ENCODE results near the gene PCP4L1.

Gene PCP4L1

DNA sequence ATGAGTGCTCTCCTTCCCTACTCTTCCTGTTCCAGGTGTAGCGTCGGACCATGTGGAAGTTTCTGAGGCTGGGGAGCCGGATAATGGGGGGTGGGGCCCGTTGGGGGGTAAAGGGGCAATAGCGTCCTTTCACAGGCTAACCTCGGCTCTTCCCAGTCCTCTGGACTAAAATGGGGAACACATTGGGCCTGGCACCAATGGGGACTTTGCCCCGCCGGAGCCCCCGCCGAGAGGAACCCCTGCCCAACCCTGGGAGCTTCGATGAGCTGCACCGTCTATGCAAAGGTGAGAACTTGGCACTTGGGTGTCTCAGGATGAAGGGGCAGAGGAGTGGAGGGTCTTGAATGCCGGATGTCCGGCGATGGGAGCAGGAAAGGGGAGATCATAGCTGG lies 32.2 kb upstream of the PCP4L1 start:
- Histone ChIP-seq H3K9ac (ENCODE audit: low read length) (peak overlapping the region; percentile 93), H2AK5ac (ENCODE audit: low read length, severe bottlenecking) (no peak overlapping the region), H3K4me1 (ENCODE audit: control insufficient read depth, insufficient read depth, low read depth, low read length) (peaks cover 15% of the 10 kb centered on the region), H3K18ac (ENCODE audit: low read depth in 1 of 2, low read length in 2 of 2) (peak overlapping the region; percentile 52 to 58), H3K4me3 (ENCODE audit: insufficient read depth in 1 of 2, low read depth in 1 of 2, low read length in 2 of 2) (peak overlapping the region; percentile 69 to 91), H3K23ac (ENCODE audit: low read length in 2 of 2) (no peak overlapping the region), H3K4me2 (ENCODE audit: low read length, poor library complexity, severe bottlenecking) (peak overlapping the region; percentile 87), H3K9me3 (ENCODE audit: control insufficient read depth, low read length) (no peaks in the 10 kb centered on the region), H2BK15ac (ENCODE audit: low read depth, poor library complexity, severe bottlenecking) (peak overlapping the region; percentile 49), H4K8ac (ENCODE audit: low read length) (peak overlapping the region; percentile 81), H3K36me3 (ENCODE audit: control insufficient read depth in 1 of 2, insufficient read depth in 2 of 2, low read depth in 1 of 2, low read length in 2 of 2) (peaks cover 26 to 35% of the 10 kb centered on the region in 2 experiments), H2BK12ac (ENCODE audit: low read length in 2 of 2) (no peak overlapping the region), H3K79me1 (replicated peaks; ENCODE audit: low read length, poor library complexity, severe bottlenecking) (peaks cover 14% of the 10 kb centered on the region), H2BK5ac (ENCODE audit: low read depth, low read length, poor library complexity, severe bottlenecking) (no peak overlapping the region), H3K27me3 (ENCODE audit: control insufficient read depth in 1 of 2, insufficient read depth in 1 of 2, low read length in 2 of 2) (peaks cover 0 to 6% of the 10 kb centered on the region in 2 experiments), H3K27ac (ENCODE audit: low read length, poor library complexity, severe bottlenecking) (no peak overlapping the region), H2BK120ac (ENCODE audit: low read depth, low read length) (no peak overlapping the region), H3K14ac (ENCODE audit: low read length in 2 of 2) (peak overlapping the region in 1 of 2 experiments; percentile 62), H3K4ac (ENCODE audit: low read depth in 1 of 2, low read length in 2 of 2) (peak overlapping the region in 1 of 2 experiments; percentile 90), H4K91ac (ENCODE audit: low read length) (peak overlapping the region; percentile 81), H2AFZ (ENCODE audit: low read depth, low read length) (peak overlapping the region; percentile 79)
- no peak for DNase-seq
- 18% methylated on average over 15 of the region's 15 CpGs for WGBS

DNA sequence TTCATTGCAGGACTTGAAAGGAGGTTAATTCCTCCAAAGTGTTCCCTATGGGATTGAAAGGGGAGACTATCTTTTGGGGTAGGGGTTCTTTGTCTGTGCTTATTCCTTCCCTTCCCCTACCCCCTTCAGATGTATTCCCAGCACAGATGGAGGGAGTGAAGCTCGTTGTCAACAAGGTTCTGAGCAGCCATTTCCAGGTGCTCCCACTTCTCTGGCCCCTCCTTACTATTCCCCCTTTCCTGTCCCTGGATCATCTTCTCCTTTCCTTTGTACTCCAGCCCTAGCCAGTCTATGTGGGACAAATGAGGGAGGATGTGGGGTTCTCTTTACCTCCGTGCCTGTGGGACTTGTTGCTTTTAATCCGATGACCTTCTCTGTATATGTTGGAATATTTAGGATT lies 31.8 kb upstream of the PCP4L1 start:
- no peak overlapping the region for H2BK12ac ChIP-seq (ENCODE audit: low read length in 2 of 2)
- H2BK5ac ChIP-seq (ENCODE audit: low read depth, low read length, poor library complexity, severe bottlenecking): no peak overlapping the region
- no peak overlapping the region for H3K23ac ChIP-seq (ENCODE audit: low read length in 2 of 2)
- WGBS: 72% methylated on average over 3 of the region's 3 CpGs
- no peak overlapping the region for H2BK120ac ChIP-seq (ENCODE audit: low read depth, low read length)
- H3K4me1 ChIP-seq (ENCODE audit: control insufficient read depth, insufficient read depth, low read depth, low read length): peaks cover 15% of the 10 kb centered on the region
- H3K27me3 ChIP-seq (ENCODE audit: control insufficient read depth in 1 of 2, insufficient read depth in 1 of 2, low read length in 2 of 2): peaks cover 0 to 6% of the 10 kb centered on the region in 2 experiments
- no peak overlapping the region for H3K18ac ChIP-seq (ENCODE audit: low read depth in 1 of 2, low read length in 2 of 2)
- H4K8ac ChIP-seq (ENCODE audit: low read length): peak overlapping the region; percentile 27
- H2AFZ ChIP-seq (ENCODE audit: low read depth, low read length): no peak overlapping the region
- peaks cover 14% of the 10 kb centered on the region for H3K79me1 ChIP-seq (replicated peaks; ENCODE audit: low read length, poor library complexity, severe bottlenecking)
- no peaks in the 10 kb centered on the region for H3K9me3 ChIP-seq (ENCODE audit: control insufficient read depth, low read length)
- H3K9ac ChIP-seq (ENCODE audit: low read length): peak overlapping the region; percentile 93
- peak overlapping the region in 1 of 2 experiments; percentile 91 for H3K4me3 ChIP-seq (ENCODE audit: insufficient read depth in 1 of 2, low read depth in 1 of 2, low read length in 2 of 2)
- H2AK5ac ChIP-seq (ENCODE audit: low read length, severe bottlenecking): no peak overlapping the region
- no peak overlapping the region for H2BK15ac ChIP-seq (ENCODE audit: low read depth, poor library complexity, severe bottlenecking)
- peak overlapping the region; percentile 37 for H4K91ac ChIP-seq (ENCODE audit: low read length)
- peaks cover 26 to 35% of the 10 kb centered on the region in 2 experiments for H3K36me3 ChIP-seq (ENCODE audit: control insufficient read depth in 1 of 2, insufficient read depth in 2 of 2, low read depth in 1 of 2, low read length in 2 of 2)
- H3K4ac ChIP-seq (ENCODE audit: low read depth in 1 of 2, low read length in 2 of 2): no peak overlapping the region
- H3K4me2 ChIP-seq (ENCODE audit: low read length, poor library complexity, severe bottlenecking): peak overlapping the region; percentile 87
- H3K27ac ChIP-seq (ENCODE audit: low read length, poor library complexity, severe bottlenecking): no peak overlapping the region
- no peak overlapping the region for H3K14ac ChIP-seq (ENCODE audit: low read length in 2 of 2)
- no peak for DNase-seq

DNA sequence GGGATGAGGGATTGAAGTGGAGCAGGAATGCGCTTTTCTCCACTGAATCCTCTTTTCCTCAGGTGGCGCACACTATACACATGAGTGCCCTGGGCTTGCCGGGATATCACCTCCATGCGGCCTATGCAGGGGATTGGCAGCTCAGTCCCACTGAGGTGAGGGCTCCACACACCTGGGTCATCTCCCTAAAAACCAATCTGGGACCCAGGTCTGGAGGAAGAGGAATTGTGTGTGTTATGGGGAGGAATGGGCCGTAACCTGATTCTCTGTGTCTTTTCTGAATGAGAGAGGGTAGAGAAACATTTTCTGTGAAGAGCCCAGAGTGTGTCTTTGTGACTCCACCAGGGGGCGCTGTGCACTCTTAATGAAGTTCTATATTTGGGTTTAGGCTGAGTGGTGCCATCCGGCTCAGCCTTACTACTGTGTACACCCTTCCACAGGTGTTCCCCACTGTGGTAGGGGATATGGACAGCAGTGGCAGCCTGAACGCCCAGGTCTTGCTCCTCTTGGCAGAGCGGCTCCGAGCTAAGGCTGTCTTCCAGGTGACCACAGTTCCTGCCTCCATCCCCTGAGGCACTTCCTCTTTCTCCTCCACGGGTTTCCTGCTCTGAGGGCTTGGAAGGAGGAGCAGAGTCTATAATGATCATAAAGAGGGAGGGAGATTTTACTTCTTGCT lies 31.2 kb upstream of the PCP4L1 start:
- no peaks in the 10 kb centered on the region for H3K9me3 ChIP-seq (ENCODE audit: control insufficient read depth, low read length)

DNA sequence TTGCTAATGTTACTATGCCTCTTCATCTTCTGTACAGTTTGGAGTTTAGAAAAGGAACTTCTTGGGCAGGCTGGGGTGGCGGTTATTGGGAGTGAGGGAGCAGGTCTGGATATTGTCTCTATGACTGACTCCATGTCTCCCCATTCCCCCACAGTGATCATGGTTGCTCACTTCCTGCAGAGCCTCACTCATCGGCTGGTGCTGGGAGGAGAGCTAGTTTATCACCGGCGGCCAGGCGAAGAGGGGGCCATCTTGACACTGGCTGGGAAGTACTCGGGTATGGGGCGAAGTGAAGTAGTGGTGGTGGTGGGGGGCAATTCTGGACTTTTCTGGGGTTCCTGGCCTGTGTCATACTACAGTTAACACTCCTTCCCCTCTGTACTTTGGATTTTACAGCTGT lies 30.5 kb upstream of the PCP4L1 start:
- H4K91ac ChIP-seq (ENCODE audit: low read length): no peak overlapping the region
- H3K9ac ChIP-seq (ENCODE audit: low read length): no peak overlapping the region
- no peak overlapping the region for H3K18ac ChIP-seq (ENCODE audit: low read depth in 1 of 2, low read length in 2 of 2)
- H2AK5ac ChIP-seq (ENCODE audit: low read length, severe bottlenecking): no peak overlapping the region
- no peak for DNase-seq
- no peaks in the 10 kb centered on the region for H3K9me3 ChIP-seq (ENCODE audit: control insufficient read depth, low read length)
- H2BK120ac ChIP-seq (ENCODE audit: low read depth, low read length): no peak overlapping the region
- no peak overlapping the region for H3K4me2 ChIP-seq (ENCODE audit: low read length, poor library complexity, severe bottlenecking)
- 80% methylated on average over 5 of the region's 7 CpGs for WGBS
- no peak overlapping the region for H3K4me3 ChIP-seq (ENCODE audit: insufficient read depth in 1 of 2, low read depth in 1 of 2, low read length in 2 of 2)
- H2BK5ac ChIP-seq (ENCODE audit: low read depth, low read length, poor library complexity, severe bottlenecking): no peak overlapping the region
- no peak overlapping the region for H3K14ac ChIP-seq (ENCODE audit: low read length in 2 of 2)
- no peak overlapping the region for H4K8ac ChIP-seq (ENCODE audit: low read length)
- H2BK15ac ChIP-seq (ENCODE audit: low read depth, poor library complexity, severe bottlenecking): no peak overlapping the region
- no peak overlapping the region for H2BK12ac ChIP-seq (ENCODE audit: low read length in 2 of 2)
- no peaks in the 10 kb centered on the region for H3K27me3 ChIP-seq (ENCODE audit: control insufficient read depth in 1 of 2, insufficient read depth in 1 of 2, low read length in 2 of 2)
- H3K23ac ChIP-seq (ENCODE audit: low read length in 2 of 2): no peak overlapping the region
- H3K27ac ChIP-seq (ENCODE audit: low read length, poor library complexity, severe bottlenecking): no peak overlapping the region
- H2AFZ ChIP-seq (ENCODE audit: low read depth, low read length): no peak overlapping the region
- peaks cover 15% of the 10 kb centered on the region for H3K4me1 ChIP-seq (ENCODE audit: control insufficient read depth, insufficient read depth, low read depth, low read length)
- H3K4ac ChIP-seq (ENCODE audit: low read depth in 1 of 2, low read length in 2 of 2): peak overlapping the region in 1 of 2 experiments; percentile 20
- H3K79me1 ChIP-seq (replicated peaks; ENCODE audit: low read length, poor library complexity, severe bottlenecking): peaks cover 14% of the 10 kb centered on the region
- peaks cover 26 to 35% of the 10 kb centered on the region in 2 experiments for H3K36me3 ChIP-seq (ENCODE audit: control insufficient read depth in 1 of 2, insufficient read depth in 2 of 2, low read depth in 1 of 2, low read length in 2 of 2)

More for the DNA sequence above, 31.2 kb upstream of the PCP4L1 start:
- H2BK15ac ChIP-seq (ENCODE audit: low read depth, poor library complexity, severe bottlenecking): no peak overlapping the region
- H2AFZ ChIP-seq (ENCODE audit: low read depth, low read length): peak overlapping the region; percentile 90
- H3K27me3 ChIP-seq (ENCODE audit: control insufficient read depth in 1 of 2, insufficient read depth in 1 of 2, low read length in 2 of 2): peaks cover 0 to 2% of the 10 kb centered on the region in 2 experiments
- WGBS: 61% methylated on average over 8 of the region's 11 CpGs
- H3K4me1 ChIP-seq (ENCODE audit: control insufficient read depth, insufficient read depth, low read depth, low read length): peaks cover 15% of the 10 kb centered on the region
- H2BK12ac ChIP-seq (ENCODE audit: low read length in 2 of 2): no peak overlapping the region
- H3K4me3 ChIP-seq (ENCODE audit: insufficient read depth in 1 of 2, low read depth in 1 of 2, low read length in 2 of 2): peak overlapping the region in 1 of 2 experiments; percentile 91
- H3K79me1 ChIP-seq (replicated peaks; ENCODE audit: low read length, poor library complexity, severe bottlenecking): peaks cover 14% of the 10 kb centered on the region
- no peak overlapping the region for H3K23ac ChIP-seq (ENCODE audit: low read length in 2 of 2)
- H4K8ac ChIP-seq (ENCODE audit: low read length): no peak overlapping the region
- H3K14ac ChIP-seq (ENCODE audit: low read length in 2 of 2): no peak overlapping the region
- no peak overlapping the region for H2BK120ac ChIP-seq (ENCODE audit: low read depth, low read length)
- DNase-seq: peak; percentile 77
- H2BK5ac ChIP-seq (ENCODE audit: low read depth, low read length, poor library complexity, severe bottlenecking): no peak overlapping the region
- peak overlapping the region; percentile 87 for H3K4me2 ChIP-seq (ENCODE audit: low read length, poor library complexity, severe bottlenecking)
- peaks cover 26 to 35% of the 10 kb centered on the region in 2 experiments for H3K36me3 ChIP-seq (ENCODE audit: control insufficient read depth in 1 of 2, insufficient read depth in 2 of 2, low read depth in 1 of 2, low read length in 2 of 2)
- no peak overlapping the region for H3K4ac ChIP-seq (ENCODE audit: low read depth in 1 of 2, low read length in 2 of 2)
- H2AK5ac ChIP-seq (ENCODE audit: low read length, severe bottlenecking): no peak overlapping the region
- H3K27ac ChIP-seq (ENCODE audit: low read length, poor library complexity, severe bottlenecking): no peak overlapping the region
- H4K91ac ChIP-seq (ENCODE audit: low read length): peak overlapping the region; percentile 14
- peak overlapping the region; percentile 93 for H3K9ac ChIP-seq (ENCODE audit: low read length)
- H3K18ac ChIP-seq (ENCODE audit: low read depth in 1 of 2, low read length in 2 of 2): no peak overlapping the region

All from mesenchymal stem cell (in vitro differentiated cells and primary cell).